Measurements from ENCODE around the gene ACOX1. TPM values are rescaled to one million over a fixed set of nuclear protein-coding genes. Genes with fewer than 3 reads are reported as not detected.

ACOX1 gene
- polyA plus RNA-seq, 3 donors = 21.6 to 49.7 (median 49.2) TPM

GRCh38 chr17:76009447-76009846 is 30.5 kb upstream of the ACOX1 start:
- Mint-ChIP-seq H3K4me1 (peaks cover 1% of the 10 kb centered on the region), H3K36me3 (peaks cover 9 to 21% of the 10 kb centered on the region in 2 donors), H3K27me3 (ENCODE audit: low read depth in 3 of 3) (peaks cover 2 to 3% (median 2%) of the 10 kb centered on the region in 3 donors), H3K27ac (no peak overlapping the region), H3K4me3 (no peak overlapping the region), H3K9me3 (peaks cover 0 to 1% (median 0%) of the 10 kb centered on the region in 7 donors)
- intact Hi-C loops (cut with micrococcal nuclease) = no loop called here
- 98% methylated on average over 20 of the region's 20 CpGs for WGBS (ENCODE audit: insufficient coverage)
- H3K9me3 ChIP-seq (replicated peaks in 1 of 2; ENCODE audit: control insufficient read depth in 1 of 2, insufficient read depth in 1 of 2, low read length in 2 of 2) = no peaks in the 10 kb centered on the region
- H3K27ac ChIP-seq (ENCODE audit: low read depth in 1 of 2, low read length in 2 of 2) = no peak overlapping the region
- H3K79me2 ChIP-seq (ENCODE audit: insufficient read depth, low read length) = no peaks in the 10 kb centered on the region
- no peaks in the 10 kb centered on the region for H3K4me1 ChIP-seq (ENCODE audit: control insufficient read depth in 1 of 2, insufficient read depth in 2 of 2, low read length in 2 of 2)
- H2AFZ ChIP-seq (ENCODE audit: insufficient read depth, low read depth, low read length, poor library complexity, severe bottlenecking) = no peak overlapping the region
- H3K4me2 ChIP-seq (replicated peaks; ENCODE audit: extremely low read depth, low read length, poor library complexity, severe bottlenecking) = no peak overlapping the region
- H4K20me1 ChIP-seq (ENCODE audit: insufficient read depth, low read length) = no peaks in the 10 kb centered on the region
- no peak for TF ChIP-seq CTCF (IDR thresholded peaks at IDR 0.05)
- no peak overlapping the region for H3K4me3 ChIP-seq (replicated peaks in 1 of 3; ENCODE audit: low read depth in 2 of 3, low read length in 3 of 3)
- no peaks in the 10 kb centered on the region for H3K27me3 ChIP-seq (ENCODE audit: control insufficient read depth in 2 of 2, insufficient read depth in 2 of 2, low read length in 2 of 2)
- H3K9ac ChIP-seq (ENCODE audit: insufficient read depth, low read length, poor library complexity, severe bottlenecking) = no peak overlapping the region
- no peak for DNase-seq
- H3K36me3 ChIP-seq (replicated peaks in 1 of 2; ENCODE audit: control insufficient read depth in 1 of 2, insufficient read depth in 2 of 2, low read length in 2 of 2) = peaks cover 4 to 10% of the 10 kb centered on the region in 2 donors

- no peak overlapping the region for H3K9ac ChIP-seq (ENCODE audit: insufficient read depth, low read length, poor library complexity, severe bottlenecking)
- intact Hi-C loops (cut with micrococcal nuclease) = no loop called here
Observed at GRCh38 chr17:76008630-76009425, 29.9 kb upstream of the ACOX1 start.

More at GRCh38 chr17:76008630-76009425, 29.9 kb upstream of the ACOX1 start:
- no peak overlapping the region for H3K4me2 ChIP-seq (replicated peaks; ENCODE audit: extremely low read depth, low read length, poor library complexity, severe bottlenecking)
- peaks cover 1 to 3% (median 2%) of the 10 kb centered on the region in 3 donors for H3K27me3 Mint-ChIP-seq (ENCODE audit: low read depth in 3 of 3)
- no peaks in the 10 kb centered on the region for H3K4me1 Mint-ChIP-seq
- TF ChIP-seq CTCF (IDR thresholded peaks at IDR 0.05) = no peak
- no peak overlapping the region for H3K27ac ChIP-seq (ENCODE audit: low read depth in 1 of 2, low read length in 2 of 2)
- H3K36me3 ChIP-seq (replicated peaks in 1 of 2; ENCODE audit: control insufficient read depth in 1 of 2, insufficient read depth in 2 of 2, low read length in 2 of 2) = peaks cover 5 to 16% of the 10 kb centered on the region in 2 donors
- WGBS (ENCODE audit: insufficient coverage) = 96% methylated on average over 52 of the region's 56 CpGs
- no peaks in the 10 kb centered on the region for H3K9me3 ChIP-seq (replicated peaks in 1 of 2; ENCODE audit: control insufficient read depth in 1 of 2, insufficient read depth in 1 of 2, low read length in 2 of 2)
- no peaks in the 10 kb centered on the region for H3K4me1 ChIP-seq (ENCODE audit: control insufficient read depth in 1 of 2, insufficient read depth in 2 of 2, low read length in 2 of 2)
- no peaks in the 10 kb centered on the region for H4K20me1 ChIP-seq (ENCODE audit: insufficient read depth, low read length)
- H3K4me3 ChIP-seq (replicated peaks in 1 of 3; ENCODE audit: low read depth in 2 of 3, low read length in 3 of 3) = no peak overlapping the region
- no peak overlapping the region for H3K4me3 Mint-ChIP-seq
- H3K9me3 Mint-ChIP-seq = peaks cover 0 to 1% (median 0%) of the 10 kb centered on the region in 7 donors
- no peak for DNase-seq
- H3K27ac Mint-ChIP-seq = no peak overlapping the region
- no peaks in the 10 kb centered on the region for H3K79me2 ChIP-seq (ENCODE audit: insufficient read depth, low read length)
- H3K36me3 Mint-ChIP-seq = peaks cover 11 to 28% of the 10 kb centered on the region in 2 donors
- H3K27me3 ChIP-seq (ENCODE audit: control insufficient read depth in 2 of 2, insufficient read depth in 2 of 2, low read length in 2 of 2) = no peaks in the 10 kb centered on the region
- no peak overlapping the region for H2AFZ ChIP-seq (ENCODE audit: insufficient read depth, low read depth, low read length, poor library complexity, severe bottlenecking)
